GM19099 (cell line): ENCODE measurements around the gene PKNOX1.

Experiments
- POLR2A ChIP-seq: IDR thresholded peaks from 3 replicates; pipeline ENCODE4 v1.6.1; 2011; ENCODE audit warnings: low read depth; ENCODE audit not compliant: insufficient read length; ENCODE audit errors: extremely low read depth

The PKNOX1 gene

DNA sequence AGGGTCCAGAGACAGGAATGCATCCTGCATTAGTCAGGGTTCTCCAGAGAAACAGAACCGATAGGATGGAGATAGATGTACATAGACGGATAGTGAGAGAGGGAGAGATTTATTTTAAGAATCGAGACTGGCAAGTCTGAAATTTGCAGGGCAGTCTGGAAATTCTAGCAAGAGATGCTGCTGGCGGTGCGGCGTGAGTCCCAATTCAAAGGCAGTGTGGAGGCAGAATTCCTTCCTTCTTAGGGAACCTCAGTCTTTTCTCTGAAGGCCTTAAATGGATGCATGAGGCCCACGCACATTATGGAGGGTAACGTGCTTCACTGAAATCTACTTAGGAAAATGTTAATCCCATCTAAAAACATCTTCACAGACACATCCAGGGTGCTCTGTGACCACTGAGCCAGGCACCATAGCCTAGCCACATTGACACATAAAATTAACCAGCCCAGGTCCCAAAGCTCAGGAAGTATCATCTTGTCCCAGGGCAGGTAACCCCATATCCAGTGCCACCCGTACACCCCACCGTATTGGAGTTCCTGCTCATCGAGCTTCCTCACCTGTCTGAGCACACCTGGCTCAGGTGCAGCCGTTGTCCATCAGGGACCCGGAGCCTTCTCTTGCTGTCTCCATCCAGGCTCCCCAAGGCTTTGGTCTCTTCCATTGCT, 9.7 kb upstream of the PKNOX1 start:
- no peak for TF ChIP-seq POLR2A

DNA sequence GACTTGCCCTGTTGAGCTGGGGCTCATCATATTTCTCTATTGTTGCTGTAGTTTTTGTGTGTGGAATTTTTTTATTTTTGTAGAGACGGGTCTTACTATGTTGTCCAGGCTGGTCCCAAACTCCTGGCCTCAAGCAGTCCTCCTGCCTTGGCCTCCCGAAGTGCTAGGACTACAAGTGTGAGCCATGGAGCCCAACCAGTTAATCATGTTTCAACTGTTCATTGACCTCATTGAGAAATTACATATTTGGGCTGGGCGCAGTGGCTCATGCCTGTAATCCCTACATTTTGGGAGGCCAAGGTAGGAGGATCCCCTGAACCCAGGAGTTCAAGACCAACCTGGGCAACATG, 9.2 kb upstream of the PKNOX1 start:
- no peak for TF ChIP-seq POLR2A

DNA sequence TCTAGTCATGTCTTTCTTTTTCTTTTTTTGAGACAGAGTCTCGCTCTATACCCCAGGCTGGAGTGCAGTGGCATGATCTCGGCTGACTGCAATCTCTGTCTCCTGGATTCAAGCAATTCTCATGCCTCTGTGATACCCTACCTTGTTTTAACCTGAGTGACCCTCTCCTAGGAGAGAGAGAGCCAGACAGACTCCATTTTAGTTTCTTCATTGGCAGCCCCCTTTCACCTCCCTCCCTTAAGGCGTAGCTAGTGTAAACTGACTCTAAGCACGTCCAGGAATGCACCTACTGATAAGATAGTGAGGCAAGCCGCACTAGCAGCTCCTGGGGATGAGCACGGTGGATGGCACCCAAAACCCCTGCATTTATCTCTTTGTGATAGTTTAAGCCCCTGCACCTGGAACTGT, 5.2 kb upstream of the PKNOX1 start:
- TF ChIP-seq POLR2A = no peak

DNA sequence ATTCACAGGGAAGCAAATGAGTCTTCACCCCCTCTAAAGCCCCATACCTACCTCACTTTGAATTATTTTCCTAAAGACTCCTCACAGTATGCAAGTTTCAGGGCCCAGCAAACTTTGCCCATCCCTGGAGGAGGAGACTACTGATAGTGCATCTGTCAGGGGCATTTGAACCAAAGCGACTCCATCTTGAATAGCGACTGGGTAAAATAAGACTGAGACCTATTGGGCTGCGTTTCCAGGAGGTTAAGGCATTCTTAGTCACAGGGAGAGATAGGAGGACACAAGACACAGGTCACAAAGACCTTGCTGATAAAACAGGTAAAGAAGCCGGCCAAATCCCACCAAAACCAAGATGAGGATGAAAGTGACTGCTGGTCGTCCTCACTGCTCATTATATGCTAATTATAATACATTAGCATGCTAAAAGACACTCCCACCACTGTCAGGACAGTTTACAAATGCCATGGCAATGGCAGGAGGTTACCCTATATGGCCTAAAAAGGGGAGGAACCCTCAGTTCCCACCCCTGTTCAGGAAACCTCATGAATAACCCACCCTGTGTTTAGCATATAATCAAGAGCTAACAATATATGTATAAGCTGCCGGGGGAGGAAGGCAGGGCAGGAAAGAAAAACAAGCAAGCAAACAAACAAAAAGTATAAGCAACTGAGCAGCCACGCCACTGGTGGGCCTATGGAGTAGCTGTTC, 3.3 kb upstream of the PKNOX1 start:
- no peak for TF ChIP-seq POLR2A

DNA sequence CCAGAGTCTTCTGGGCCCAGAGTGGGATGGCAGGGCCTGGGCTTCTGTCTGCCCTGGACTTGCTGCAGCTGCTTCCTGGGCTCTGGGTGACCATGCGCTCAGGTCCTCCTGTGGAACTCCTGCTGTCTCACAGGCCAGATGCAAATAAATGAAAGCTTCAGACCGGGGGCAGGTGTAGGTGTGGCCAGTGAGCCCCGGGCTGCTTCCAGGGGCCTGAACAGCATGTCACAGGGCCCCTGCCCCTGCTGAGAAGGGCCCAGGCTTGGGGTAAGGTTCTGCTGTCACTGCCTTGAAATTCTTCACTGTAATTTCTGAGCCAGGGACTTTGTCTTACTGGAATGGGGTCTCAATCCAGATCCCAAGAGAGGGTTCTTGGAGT, 2.5 kb upstream of the PKNOX1 start:
- TF ChIP-seq POLR2A = no peak

DNA sequence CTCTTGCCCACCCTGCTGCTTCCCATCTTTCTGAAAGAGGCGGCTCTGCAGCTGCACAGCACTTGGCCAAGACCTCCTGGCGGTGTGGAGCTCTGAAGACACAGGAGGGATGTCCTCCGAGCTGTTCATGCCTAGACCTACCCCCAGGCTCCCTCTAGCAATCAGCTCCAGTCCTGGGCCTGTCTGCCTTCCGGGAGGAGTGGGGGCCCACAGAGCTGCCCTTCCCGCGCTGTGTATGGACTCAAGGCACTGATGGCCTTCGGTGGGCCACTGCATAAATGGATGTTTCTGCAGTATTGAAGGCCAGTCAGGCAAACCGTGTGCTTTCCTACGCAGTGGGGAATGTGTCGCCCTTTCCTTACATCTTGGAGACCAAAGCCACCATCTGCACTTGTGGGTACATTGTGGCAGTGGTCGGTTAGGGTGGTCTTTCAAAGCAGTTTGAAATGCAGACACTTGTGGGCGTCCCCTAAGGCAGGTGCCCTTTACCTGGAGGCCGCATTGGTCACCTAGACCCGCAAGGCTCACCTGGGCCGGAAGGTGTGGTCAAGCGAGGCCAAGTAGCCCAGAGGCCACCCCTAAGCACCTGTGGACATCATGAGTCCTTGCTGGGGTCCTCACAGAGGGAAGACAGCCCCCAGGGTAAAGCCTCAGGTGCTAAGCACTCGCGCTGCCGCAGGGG, 912 bp upstream of the PKNOX1 start:
- no peak for TF ChIP-seq POLR2A

DNA sequence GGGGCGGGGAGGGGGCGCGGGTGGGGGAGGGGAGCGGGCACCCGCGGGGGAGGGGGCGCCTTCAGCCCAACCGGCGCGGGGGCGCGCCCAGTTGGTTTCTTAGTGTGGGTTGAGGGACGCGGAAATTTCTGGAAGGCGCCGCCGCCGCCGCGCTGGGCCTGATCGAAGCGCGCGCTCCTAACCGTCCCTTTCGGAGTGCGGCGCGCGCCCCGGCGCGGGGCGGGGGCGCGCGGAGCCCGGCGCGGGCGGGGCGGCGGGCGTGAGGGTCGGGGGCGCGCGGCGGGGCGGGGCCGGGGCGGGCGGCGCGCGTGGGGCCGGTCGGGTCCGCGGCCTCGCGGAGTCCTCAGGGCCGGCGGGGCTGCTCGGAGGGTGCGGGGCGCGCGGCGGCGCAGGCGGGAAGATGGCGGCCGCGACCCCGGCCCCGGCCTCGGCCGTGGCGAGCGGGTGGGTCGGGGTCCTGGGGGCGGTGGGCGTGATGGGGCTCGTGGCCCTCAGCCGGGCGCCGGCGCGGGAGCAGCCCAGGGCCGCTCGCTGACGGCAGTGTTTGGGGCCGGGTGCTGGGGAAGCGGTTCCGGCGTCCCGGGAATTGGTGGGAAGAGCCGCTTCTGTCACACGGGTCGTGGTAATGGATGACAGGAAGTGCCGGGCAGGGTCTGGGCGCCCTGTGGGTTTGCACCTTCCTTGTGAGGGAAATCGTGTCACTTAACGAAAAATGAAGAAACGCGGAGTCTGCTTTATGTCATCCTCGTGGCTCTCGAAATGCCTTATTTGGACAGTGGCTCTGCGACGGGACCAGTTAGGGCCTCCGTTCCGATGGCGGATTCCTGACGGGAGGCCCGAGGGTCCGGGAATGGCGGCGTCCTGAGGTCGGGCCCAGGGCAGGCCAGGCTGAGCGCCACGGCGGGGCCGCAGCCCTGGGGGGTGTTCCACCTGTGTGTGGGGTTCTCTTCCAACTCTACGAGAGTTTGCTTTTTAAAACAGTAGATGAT, 764 bp downstream of the PKNOX1 start:
- TF ChIP-seq POLR2A = no peak

DNA sequence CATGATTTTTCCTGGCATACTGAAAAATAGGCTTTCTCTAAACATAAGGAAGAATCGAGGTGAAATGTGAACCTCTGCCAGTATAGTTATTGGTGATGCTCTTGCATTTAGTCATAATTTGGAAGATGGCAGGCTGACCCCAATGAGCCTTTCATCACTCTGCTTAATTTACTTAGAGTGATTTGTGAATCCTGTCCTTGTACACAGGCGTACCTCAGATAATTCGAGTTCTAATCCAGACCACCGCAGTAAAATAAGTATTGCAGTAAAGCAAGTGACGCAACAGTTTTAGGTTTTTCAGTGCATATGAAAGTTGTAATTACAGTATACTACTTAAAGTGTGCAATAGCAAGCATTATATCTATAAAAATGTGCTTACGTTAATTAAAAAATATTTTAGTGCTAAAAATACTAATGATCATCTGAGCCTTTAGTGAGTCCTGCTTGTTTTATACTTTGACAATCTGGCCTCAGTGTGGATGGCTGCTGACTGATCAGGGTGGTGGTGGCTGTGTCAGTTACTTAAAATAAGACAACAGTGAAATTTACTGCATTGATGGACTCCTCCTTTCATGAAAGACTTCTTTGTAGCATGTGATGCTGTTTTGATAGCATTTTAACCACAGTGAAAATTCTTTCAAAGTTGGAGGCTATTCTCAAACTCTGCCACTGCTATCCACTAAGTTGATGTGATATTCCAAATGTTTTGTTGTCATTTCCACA, 1.7 kb downstream of the PKNOX1 start:
- no peak for TF ChIP-seq POLR2A

DNA sequence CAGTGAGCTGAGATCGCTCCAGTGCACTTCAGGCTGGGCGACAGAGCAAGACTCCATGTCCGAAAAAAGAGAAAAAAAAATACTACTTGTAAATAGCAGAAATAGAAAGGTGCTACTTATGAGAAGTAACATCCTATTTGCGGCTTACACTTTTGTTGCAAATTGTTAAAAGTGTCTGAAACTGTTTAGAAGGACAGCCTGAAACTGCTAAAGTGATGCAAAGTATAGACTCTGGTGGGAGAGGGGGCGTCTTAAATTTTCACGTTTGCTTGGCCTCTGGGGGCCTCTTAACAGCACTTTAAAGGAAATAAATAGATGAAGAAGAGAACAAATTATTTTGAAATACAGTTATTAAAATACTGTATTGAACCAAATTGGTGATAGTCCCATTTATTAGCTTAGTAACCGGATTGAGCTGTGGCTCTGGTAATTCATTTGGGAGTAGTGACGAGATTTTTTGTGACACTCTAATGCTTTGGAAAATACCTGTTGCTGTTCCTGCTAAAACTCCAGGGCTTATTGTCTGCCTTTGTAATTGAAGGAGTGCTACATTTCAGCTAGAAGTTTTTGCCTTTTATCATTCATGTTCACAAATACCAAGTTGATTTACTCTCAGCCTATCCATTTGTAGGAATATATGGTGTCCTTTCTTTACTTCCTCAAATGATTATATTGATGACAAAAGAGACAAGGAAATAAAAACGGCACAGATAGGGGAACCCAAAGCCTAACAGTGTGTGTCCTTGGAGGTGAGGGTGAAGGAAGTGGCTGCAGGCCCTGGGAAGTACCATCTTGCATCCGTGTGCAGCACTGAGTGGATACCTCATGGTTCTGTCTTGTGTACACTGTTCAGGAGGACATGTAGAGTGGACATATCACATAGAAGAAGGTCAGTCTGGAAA, 6.2 kb downstream of the PKNOX1 start:
- no peak for TF ChIP-seq POLR2A

DNA sequence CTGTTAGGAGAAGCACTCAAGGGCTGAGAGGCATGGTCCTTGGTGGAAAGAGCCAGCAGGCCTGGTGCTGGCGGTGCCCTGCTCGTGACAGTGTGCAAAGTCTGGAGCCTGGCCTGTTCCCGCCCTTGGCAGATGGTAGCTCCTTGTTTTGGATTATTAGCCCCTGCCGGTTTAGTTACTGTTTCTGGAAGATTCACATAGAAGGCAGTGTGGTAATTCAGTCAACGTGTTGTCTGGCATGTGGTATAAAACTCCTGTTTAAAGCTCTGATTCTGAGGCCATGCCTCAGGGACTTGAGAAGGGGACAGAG, 6.8 kb downstream of the PKNOX1 start:
- TF ChIP-seq POLR2A = no peak

DNA sequence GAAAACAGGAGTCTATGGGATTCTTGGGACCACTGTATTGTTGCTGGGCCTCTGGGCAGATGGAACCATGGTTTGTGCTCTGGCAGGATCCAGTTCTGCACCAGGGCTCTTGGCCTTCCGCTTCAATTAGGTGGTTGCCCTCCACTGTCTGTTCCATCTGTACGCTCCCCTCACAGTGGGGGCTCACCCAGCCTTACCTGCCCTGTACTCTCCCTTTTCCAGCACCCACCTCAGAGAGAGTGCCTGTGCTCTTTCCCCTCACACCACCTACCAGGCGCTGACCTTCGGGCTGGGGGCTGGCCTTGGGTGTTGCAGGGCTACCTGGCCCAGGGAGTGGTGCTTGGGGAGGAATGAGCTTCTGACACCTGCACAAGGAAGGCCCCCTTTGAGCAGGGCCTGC, 7.5 kb downstream of the PKNOX1 start:
- TF ChIP-seq POLR2A = no peak

DNA sequence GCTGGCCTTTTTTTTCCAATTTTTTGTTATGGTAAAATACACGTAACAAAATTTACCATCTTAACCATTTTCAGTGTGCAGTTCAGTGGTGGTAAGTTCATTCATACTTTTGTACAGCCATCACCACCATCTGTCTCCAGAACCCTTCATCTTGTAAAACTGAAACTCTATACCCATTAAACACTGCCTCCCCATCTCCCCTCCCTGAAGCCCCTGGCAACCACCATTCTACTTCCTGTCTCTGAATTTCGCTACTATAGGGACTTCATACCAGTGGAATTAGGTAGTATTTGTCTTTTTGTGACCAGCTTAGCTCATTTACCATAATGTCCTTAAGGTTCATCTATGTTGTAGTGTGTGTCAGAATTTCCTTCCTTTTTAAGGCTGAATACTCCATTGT, 8.7 kb downstream of the PKNOX1 start:
- no peak for TF ChIP-seq POLR2A

DNA sequence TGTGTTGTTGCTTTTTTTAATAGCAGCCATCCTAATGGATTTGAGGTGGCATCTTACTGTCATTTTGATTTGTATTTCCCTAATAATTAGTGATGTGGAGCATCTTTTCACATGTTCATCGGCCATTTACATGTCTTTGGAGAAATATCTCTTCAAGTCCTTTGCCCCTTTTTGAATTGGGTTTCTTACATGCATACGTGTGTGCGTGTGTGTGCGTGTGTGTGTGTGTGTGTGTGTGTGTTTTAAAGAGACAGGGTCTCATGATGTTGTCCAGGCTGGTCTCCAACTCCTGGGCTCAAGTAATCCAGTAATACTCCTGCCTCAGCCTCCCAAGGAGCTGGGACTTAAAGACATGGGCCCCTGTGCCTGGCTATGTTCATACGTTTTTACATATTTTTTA, 9.5 kb downstream of the PKNOX1 start:
- TF ChIP-seq POLR2A = no peak
